ENCODE data around the gene CNRIP1. TPM values are rescaled to one million over a fixed set of nuclear protein-coding genes. Genes with fewer than 3 reads are reported as not detected.

The CNRIP1 gene
- total and polyA plus RNA-seq, 2 of the 4 experiments (the other 2 are of a cell fraction), result 23.3 to 32.7 TPM

DNA sequence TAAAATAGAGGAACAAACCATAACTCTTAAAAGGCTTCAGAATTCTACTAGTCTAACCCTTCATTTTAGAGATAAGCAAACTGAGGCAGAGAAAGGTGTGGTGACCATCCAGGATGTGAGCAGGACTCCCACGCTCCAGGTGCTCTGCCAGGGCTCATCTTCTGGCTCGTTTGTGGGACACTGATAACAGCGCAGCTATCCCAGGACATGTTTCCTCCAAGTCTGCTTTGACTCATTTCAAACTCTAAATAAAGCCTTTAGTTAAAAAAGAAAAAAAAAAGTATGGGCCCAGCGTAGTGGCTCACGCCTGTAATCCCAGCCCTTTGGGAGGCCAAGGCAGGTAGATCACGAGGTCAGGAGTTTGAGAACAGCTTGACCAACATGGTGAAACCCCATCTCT is 28.4 kb downstream of the CNRIP1 start:
- DNase-seq (no peak), ATAC-seq (ENCODE audit: low read depth) (no peak)
- dilution Hi-C loops (cut with HindIII; ENCODE audit: low sequenced_read_pairs, unreplicated experiment) (no loop called here), intact Hi-C loops (cut with micrococcal nuclease) (no loop called here), in situ Hi-C loops (cut with MboI; ENCODE audit: low sequenced_read_pairs) (loop anchor here (10.0 kb wide), 1 partner anchor 153 kb away; no protein-coding TSS in a partner anchor)
- Histone ChIP-seq H3K9me3 (ENCODE audit: control insufficient read depth, insufficient read depth, low read length) (no peaks in the 10 kb centered on the region), H2BK120ac (ENCODE audit: low read depth, low read length) (no peak overlapping the region), H4K5ac (ENCODE audit: low read depth, low read length) (no peak overlapping the region), H2AFZ (replicated peaks; ENCODE audit: low read length, poor library complexity) (no peak overlapping the region), H3K56ac (ENCODE audit: extremely low read depth, insufficient read depth, low read length) (no peak overlapping the region), H3K9me1 (ENCODE audit: insufficient read depth, low read length) (peaks cover 3% of the 10 kb centered on the region; the same call in 1 of the 2 replicates), H4K91ac (ENCODE audit: insufficient read depth, low read depth, low read length) (no peak overlapping the region), H3K27me3 (ENCODE audit: control insufficient read depth, insufficient read depth, low read length) (no peaks in the 10 kb centered on the region), H3K4me3 (ENCODE audit: insufficient read depth, low read depth, low read length) (no peak overlapping the region), H2BK5ac (ENCODE audit: low read depth, low read length, poor library complexity, severe bottlenecking) (no peak overlapping the region), H3K9ac (ENCODE audit: low read depth, low read length) (no peak overlapping the region), H3K79me1 (ENCODE audit: low read depth in 1 of 2, low read length in 2 of 2) (peaks cover 4% of the 10 kb centered on the region in 2 experiments; a peak in 1 of 4 replicates), H3K18ac (ENCODE audit: low read depth, low read length) (no peak overlapping the region), H3K23ac (ENCODE audit: low read depth, low read length) (no peak overlapping the region), H3K4ac (ENCODE audit: low read depth, low read length) (no peak overlapping the region), H2AK5ac (ENCODE audit: low read depth, low read length) (no peak overlapping the region), H3K27ac (ENCODE audit: insufficient read depth, low read length) (no peak overlapping the region), H3K4me1 (ENCODE audit: control insufficient read depth, insufficient read depth, low read length) (no peaks in the 10 kb centered on the region; the same call in 1 of the 2 replicates), H3K14ac (replicated peaks; ENCODE audit: low read depth, low read length) (no peak overlapping the region), H2BK15ac (ENCODE audit: low read depth, low read length) (no peak overlapping the region), H3K36me3 (ENCODE audit: control insufficient read depth, insufficient read depth, low read length) (no peaks in the 10 kb centered on the region), H2AK9ac (replicated peaks; ENCODE audit: low read depth, low read length, poor library complexity) (no peak overlapping the region), H3K4me2 (ENCODE audit: low read depth, low read length) (no peak overlapping the region), H4K8ac (ENCODE audit: low read depth in 2 of 2, low read length in 2 of 2) (no peak overlapping the region), H4K20me1 (ENCODE audit: insufficient read depth, low read length) (no peaks in the 10 kb centered on the region), H2BK20ac (ENCODE audit: low read depth, low read length) (no peak overlapping the region)
- TF ChIP-seq RCOR1 (IDR thresholded peaks at IDR 0.05; ENCODE audit: insufficient replicate concordance, low read length) (no peak), FOS (IDR thresholded peaks at IDR 0.05; ENCODE audit: low read depth, low read length) (no peak), RAD21 (IDR thresholded peaks at IDR 0.05; ENCODE audit: low read length) (no peak)
- CTCF ChIA-PET, result interaction anchor here (0.7 to 1.7 kb wide), 2 partner anchors 150 to 662 kb away, joined by 3 to 5 read pairs; no protein-coding TSS in a partner anchor
- POLR2A ChIA-PET (ENCODE audit: unreplicated experiment), result no interaction called here
- BruUV-seq (replicated peaks), result no TSS peak
- WGBS, 2 experiments (ENCODE audit: extremely low coverage in 2 of 2, insufficient read length in 1 of 2), result no CpG with 5 or more reads among the region's 6 CpGs
